T-helper 22 cell (primary cell): ENCODE measurements around the gene ARAP1.
"Not testable (repeated sequence)": the region's sequence is repeated elsewhere in the genome, so short reads cannot be mapped to it uniquely, and the experiment has no call there.

Experiments used
- DNase-seq: peaks from one replicate; pipeline ENCODE4 v3.0.0-alpha.2; 2020; ENCODE audit warnings: low read depth

Gene ARAP1

DNA sequence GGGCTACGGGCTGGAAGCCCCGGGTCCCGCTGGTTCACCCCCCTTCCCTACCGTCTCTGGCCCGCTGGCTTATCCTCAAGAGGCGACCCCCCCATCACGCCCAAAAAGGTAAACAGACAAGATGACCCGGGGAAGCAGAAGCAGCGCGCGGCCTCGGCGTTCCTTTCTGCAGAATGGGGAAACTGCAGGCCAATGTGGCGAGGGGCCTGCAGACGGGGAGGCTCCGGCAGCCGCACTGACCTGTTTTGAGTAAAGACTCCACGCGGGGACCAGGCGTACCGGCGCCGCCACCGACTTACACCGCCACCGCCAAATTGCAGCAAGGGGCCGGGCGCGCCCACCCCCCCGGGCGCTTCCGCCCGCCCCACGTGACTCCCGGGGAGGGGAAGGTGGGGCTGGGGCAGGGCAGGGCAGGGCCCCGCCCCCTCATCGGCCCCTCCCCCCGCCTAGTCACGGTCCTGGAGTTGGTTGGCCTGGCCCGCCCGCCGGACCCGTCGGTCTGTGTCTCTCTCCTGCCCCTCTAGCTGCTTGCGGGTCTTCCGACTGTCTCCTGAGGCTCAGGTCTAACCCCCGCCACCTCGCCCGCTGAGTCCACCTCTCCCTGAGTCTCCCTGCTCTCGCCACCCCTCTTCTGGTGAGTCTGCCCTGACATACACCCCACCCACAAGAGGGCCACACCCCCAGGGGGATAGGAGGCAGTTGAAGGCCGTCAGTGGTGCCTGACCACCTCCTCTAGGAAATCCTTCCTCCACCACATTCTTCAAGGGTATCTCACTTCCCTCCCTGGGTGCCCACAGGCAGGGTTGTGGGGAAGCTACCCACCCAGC is at the start of gene ARAP1:
ARAP1 (minus strand) TSS at position 321 of the 827 bp plus-strand sequence. CDS start 25,280 bp downstream, outside the sequence.
- peak; percentile 78 for DNase-seq

DNA sequence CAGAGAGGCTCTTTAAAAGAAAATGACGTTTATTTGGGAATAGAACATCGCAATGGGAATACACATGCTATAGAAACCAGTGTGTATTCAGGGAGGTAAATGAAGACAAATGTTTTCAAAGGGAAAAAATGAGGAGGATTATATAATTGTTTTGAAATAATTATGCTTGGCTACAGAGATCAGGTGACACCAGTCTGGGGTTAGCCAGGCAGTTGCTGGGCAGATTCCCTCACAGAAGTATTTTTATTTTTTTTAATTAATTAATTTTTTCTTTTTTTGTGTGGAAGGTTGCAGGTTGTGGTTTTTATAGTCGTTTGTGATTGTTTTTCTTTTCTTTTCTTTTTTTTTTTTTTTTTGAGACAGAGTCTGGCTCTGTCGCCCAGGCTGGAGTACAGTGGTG is 47.2 kb upstream of the ARAP1 start:
- no peak for DNase-seq

DNA sequence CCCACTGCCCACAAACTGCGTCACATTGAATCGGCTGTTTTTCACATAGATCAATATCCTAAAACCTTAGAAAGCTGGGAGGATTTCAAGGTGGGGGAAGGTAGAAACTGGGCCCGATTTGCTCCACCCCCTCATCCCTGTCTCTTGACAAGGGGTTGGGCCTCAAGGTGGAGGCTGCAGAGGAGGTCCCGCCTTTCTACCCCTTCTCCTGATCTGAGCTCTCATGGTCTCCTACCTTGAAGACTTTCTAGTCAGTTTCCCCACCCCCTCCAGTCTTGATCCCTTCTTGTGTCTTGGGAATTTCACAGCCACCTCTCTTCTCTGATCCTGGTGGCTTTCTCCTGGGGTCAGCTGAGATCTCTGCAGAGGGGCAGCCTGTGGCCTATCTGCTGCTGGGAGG is 46.2 kb upstream of the ARAP1 start:
- DNase-seq = no peak

DNA sequence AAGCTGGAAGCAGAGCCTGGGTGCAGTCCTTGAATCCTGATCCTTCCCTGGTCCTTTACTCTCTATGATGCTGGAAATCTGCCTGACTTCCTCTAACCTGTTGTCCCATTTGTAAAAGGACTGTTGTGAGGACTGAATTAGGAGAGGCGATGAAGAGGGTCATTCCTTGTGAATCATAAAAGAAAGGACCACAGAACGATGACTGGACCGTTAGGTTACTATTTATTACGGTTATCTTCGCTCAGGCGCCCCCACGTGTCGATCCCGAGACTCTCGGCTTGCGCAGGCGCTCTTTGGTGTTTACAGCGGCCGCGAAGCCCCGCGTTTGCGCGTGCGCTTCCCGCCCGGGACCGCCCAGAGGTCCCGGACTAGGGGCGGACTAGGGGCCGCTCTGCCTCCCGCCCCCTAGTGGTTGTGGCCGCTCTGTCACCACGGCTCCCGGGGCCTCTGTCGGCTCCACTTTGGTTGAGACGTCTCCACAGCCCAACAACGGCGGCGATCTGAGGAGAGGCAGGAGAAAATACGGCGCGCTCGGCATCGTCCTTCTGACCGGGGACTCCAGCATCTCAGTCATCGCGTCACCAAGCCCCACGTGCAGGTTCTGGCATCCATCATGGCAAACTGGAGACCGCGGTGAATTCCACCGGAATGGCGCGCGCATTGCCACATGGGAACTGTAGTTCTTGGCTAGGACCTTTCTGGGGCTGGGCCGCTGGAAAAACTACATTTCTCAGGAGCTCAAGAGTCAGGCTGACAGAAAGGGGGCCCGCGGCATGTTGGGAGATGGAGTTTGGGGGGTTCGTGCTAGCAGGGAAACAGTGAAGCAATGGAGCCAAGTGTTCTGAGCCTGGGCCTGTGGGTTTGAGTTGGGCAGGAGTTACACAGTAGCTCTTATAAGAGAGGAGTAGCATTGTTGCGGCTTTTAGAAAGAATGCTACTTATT is 41.5 kb upstream of the ARAP1 start, which contains the start of gene STARD10:
STARD10 (minus strand) TSS at position 623 of the 943 bp plus-strand sequence. CDS start 12,866 bp downstream, outside the sequence.
- DNase-seq = peak; percentile 85

- no peak for DNase-seq
These were observed 40.8 kb upstream of the ARAP1 start for GRCh38 chr11:72793076-72793424.

GRCh38 chr11:72792437-72793021 is 40.3 kb upstream of the ARAP1 start:
- DNase-seq = no peak

DNA sequence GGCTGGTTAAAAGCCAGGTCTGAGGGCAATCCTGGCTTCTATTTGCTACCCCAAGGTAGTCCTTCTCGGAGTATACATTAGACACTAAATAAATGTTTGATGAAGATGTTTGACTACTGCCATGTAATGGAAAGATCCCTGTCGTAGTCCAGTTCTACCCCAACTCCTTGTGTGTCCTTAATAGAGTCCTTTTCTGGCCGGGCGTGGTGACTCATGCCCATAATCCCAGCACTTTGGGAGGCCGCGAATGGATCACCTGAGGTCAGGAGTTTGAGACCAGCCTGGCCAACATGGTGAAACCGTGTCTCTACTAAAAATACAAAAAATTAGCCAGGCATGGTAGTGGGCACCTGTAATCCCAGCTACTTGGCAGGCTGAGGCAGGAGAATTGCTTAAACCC is 39.0 kb upstream of the ARAP1 start:
- not testable (repeated sequence) for DNase-seq

DNA sequence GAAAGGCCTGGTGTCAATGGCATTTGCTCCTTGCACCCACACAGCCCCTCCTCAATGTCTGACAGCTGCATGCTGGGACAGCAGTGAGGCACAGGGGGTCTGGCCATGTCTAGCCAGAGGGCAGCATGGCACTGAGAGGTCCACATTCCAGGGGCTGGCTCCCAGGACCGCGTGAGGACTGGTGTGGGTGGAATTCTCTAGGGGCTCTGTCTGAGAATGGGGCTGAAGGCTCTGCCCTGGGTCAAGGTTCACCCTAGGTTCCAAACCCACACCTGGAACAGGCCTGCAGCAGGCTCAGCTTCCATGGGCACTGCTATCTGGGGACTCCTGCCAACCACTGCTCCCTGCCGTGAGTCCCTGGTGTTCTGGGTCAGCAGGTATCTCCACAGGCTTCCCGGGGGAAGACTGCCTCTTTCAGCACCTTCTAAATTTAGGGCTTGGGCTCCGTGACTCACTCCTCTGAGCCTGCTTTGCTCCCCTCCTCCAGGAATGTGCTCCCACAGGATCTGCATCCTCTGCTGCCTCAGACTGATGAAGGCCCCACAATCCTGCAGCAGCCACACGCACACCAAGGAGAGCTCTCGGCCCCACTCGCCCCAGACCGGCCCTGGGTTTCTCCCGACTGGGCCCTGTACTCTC is 37.4 kb upstream of the ARAP1 start:
- no peak for DNase-seq

DNA sequence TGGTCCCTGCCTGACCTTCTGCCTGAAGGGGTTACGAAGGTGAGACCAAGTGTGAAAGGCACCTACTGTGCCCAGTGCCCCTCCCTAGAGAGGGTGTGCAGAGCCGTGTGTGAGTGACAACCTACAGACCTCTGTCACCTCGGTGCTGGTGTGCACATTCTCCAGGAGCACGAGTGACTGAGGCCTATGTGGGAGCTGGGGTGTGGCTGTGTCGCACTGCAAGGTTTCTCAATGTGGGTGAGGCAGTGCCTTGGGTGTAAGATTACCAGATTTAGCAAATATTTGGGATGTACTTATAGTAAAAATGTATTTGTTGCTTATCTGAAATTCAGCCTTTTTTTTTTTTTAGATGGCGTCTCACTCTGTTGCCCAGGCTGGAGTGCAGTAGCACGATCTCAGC is 36.0 kb upstream of the ARAP1 start:
- DNase-seq = no peak

DNA sequence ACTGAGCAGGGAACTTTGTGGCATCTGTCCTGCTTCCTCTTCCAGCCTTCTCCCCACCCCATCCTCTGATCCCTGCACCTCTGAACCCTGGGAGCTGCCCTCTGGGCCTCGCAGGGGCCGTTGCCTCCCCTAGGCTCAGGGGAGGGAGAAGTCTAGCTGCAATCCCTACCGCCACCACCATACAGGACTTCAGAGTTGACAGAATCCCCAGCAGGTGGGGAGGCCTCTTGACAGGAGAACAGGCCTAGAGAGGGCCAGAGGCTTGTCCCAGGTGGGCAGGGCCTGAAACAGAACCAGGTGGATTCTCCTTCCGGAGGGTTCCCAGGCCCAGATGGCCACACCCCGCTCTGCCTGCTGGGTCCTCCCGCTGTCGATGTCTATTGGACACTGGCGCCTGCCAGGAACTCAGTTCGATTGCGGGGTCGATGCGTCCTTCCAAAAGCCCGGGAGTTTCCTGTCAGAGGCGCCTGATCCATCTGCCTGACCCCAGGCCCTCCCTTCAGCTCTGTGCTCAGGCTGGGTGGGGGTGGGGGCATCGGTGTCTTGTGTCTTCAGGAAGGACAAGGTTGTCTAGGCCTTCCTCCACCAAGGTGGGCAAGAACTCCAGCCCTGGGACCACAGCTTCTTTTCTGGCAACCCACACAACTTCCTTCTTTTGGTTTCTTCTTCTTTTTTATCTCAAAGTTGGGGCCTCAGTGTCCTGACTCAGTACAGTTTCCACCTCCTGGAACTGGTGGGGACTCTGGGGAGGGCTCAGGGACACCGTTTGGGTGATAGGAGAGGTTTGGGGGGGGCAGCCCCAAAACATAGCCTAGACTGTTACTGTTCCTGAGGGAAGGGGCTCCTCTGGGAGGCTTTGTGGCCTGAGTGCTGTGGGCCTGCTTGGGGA is 35.3 kb upstream of the ARAP1 start:
- no peak for DNase-seq

DNA sequence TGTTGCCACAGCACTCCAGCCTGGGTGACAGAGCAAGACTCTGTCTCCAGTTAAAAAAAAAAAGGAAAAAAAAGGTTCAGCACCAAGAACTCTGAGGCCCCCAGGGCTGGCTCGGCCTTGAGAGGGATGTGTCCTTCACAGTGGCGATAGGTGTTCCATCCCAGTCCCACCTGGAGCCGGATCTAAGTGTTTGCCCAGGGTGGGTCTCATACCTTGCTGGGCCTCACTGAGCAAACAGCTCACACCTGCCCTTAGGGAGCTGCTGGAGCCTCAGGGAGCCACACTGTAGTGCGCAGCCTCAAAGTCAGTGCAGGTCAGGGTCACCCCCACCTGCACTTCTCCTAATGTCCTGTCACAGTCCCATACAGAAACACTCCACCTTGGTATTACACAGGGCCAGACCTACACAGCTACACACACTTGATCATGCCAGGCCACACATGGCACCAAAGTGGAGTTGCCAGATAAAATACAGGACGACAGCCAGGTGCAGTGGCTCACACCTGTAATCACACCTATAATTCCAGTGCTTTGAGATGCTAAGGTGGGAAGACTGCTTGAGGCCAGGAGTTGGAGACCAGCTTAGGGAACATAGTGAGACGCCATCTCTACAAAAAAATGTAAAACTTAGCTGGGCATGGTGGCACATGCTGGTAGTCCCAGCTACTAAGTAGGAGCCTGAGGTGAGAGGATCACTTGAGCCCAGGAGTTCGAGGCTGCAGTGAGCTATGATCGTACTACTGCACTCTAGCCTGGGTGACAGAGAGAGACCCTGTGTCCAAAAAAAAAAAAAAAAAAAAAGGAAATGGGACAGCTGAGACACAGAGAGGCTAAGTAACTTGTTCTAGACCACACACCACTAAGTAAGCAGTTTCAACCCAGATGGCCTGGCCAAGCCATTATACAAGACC is 34.4 kb upstream of the ARAP1 start:
- no peak for DNase-seq

GRCh38 chr11:72784662-72785061 is 32.5 kb upstream of the ARAP1 start:
- no peak for DNase-seq

GRCh38 chr11:72783144-72783905 is 31.1 kb upstream of the ARAP1 start:
- no peak for DNase-seq

DNA sequence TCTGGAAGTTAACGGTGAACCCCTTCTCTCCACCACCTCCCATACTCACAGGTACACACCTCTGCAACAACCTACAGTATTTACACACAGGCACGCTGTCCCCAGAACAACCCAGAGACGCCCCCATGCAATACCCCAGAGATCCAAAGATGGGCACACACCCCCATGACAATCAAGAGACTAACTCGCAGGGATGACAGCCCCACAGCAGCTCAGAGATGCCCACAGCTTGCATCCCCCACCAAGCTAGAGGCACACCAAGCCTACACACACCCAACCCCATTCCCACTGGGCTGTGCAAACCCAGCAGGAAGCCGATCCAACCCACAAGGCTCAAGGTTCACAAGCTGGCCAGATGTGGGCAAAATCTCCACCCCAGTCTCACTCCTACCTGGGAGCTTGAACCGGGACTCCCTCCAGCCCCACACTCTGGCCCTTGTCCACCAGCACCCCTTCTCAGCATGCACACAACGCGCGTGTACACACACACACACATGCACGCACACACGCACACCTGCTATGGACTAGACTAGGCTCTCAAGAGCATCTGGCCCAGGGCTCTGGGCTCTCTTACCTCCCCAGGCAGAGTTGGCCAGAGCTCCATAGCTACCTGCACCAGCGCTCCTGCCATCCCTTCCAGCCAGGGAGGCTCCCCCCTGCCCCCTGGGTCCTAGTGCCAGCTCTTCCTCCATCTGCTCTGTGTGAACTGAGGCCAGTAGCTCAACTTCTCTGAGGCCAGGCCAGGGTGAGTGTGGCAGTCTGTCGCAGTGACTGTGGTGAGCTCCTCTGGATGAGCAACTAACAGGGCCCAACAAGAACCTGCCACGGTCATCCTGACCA is 30.1 kb upstream of the ARAP1 start:
- DNase-seq = no peak

DNA sequence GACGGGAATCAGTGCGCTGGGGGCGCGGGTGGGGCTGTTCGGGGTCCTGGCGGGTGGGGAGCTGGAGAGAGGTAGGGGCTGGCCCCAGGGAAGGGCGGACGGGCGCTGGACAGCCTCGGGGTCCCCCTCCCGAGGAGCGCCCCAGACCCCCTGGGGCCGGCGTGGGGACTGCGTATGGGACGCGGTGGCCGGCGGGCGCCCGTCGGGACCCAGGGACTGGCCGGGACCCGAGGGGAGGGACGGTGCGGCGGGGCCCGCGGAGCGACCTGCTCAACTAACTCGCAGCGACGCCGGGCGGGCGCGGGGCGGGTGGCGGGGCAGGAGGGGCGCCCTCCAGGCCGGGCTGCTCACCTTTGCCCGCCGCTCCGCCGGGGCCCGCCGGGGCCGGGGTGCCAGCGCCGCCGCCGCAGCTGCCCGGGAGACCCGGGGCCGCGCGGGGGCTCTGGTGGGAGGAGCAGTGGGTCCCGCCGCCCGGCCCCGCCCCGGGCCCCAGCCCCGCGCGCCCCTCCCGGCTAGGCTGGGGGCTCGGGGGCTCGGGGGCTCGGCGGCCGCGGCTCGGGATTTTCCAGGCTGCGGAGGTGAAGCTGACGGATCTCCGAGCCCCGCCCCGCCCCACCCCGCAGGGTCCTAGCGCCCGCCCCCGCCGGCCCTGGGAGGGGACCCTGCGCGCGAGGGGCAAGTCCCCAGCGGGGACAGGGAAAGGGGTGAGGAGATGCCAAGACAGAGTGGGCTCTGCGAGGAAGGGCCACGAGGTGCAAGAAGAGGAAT is 29.3 kb upstream of the ARAP1 start:
- DNase-seq = peak; percentile 61

DNA sequence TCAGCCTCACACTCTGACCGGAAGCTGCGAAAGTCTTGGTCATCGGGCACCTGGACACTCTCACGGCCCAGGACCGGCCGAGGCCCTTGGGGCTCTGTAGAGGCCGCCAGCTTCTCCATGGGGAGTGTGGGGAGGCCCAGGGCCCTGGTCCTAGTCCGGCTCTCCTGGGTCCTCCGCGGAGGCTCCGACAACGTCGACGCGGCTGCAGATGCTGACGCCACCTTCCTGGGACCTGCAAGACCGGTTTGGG is 28.8 kb upstream of the ARAP1 start:
- no peak for DNase-seq

GRCh38 chr11:72780296-72781062 is 28.3 kb upstream of the ARAP1 start:
- DNase-seq = no peak
